ENCODE data around the gene DNAJC25. TPM values are rescaled to one million over a fixed set of nuclear protein-coding genes. Genes with fewer than 3 reads are reported as not detected.

Gene DNAJC25
- total and polyA plus RNA-seq, 2 of the 13 experiments (the other 11 are each of a cell fraction or from before 2014, with no cell fraction given), result 5.7 to 10.2 TPM

- TF ChIP-seq ZNF570 (CRISPR knock-in tag; IDR thresholded peaks at IDR 0.05; ENCODE audit: borderline replicate concordance), result no peak
- no peak for TF ChIP-seq CENPBD1 (CRISPR knock-in tag; IDR thresholded peaks at IDR 0.05; ENCODE audit: borderline replicate concordance, low read depth)
- peak; percentile 36; the same call in 1 of the 2 replicates for TF ChIP-seq BRD4 (CRISPR knock-in tag; IDR thresholded peaks at IDR 0.05)
- peak; percentile 10; the same call in 1 of the 2 replicates for TF ChIP-seq FOSL2 (CRISPR knock-in tag; IDR thresholded peaks at IDR 0.05)
- 0 out of 2 replicates have a peak, but pooled peaks have one; percentile 8 for TF ChIP-seq PHF8 (CRISPR knock-in tag; IDR thresholded peaks at IDR 0.05)
- TF ChIP-seq HNRNPLL (IDR thresholded peaks at IDR 0.05; ENCODE audit: low read depth, low read length, poor library complexity, severe bottlenecking), result peak; percentile 60
- TF ChIP-seq, protein P1, sequence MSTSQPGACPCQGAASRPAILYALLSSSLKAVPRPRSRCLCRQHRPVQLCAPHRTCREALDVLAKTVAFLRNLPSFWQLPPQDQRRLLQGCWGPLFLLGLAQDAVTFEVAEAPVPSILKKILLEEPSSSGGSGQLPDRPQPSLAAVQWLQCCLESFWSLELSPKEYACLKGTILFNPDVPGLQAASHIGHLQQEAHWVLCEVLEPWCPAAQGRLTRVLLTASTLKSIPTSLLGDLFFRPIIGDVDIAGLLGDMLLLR (CRISPR knock-in tag; IDR thresholded peaks at IDR 0.05), result no peak
- TF ChIP-seq PAXIP1 (CRISPR knock-in tag; conservative IDR thresholded peaks at IDR 0.05), result peak; percentile 36; the same call in 1 of the 2 replicates
- TF ChIP-seq TCF7L2 (IDR thresholded peaks at IDR 0.05; ENCODE audit: low read depth, low read length), result no peak
- TF ChIP-seq ZNF652 (CRISPR knock-in tag; IDR thresholded peaks at IDR 0.05; ENCODE audit: borderline replicate concordance, low read depth), result no peak
- TF ChIP-seq ISX (CRISPR knock-in tag; conservative IDR thresholded peaks at IDR 0.05), result no peak
- peak; percentile 60; the same call in 1 of the 2 replicates for TF ChIP-seq POLR2G (IDR thresholded peaks at IDR 0.05; ENCODE audit: low read depth, low read length)
- TF ChIP-seq, protein P2, sequence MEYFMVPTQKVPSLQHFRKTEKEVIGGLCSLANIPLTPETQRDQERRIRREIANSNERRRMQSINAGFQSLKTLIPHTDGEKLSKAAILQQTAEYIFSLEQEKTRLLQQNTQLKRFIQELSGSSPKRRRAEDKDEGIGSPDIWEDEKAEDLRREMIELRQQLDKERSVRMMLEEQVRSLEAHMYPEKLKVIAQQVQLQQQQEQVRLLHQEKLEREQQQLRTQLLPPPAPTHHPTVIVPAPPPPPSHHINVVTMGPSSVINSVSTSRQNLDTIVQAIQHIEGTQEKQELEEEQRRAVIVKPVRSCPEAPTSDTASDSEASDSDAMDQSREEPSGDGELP (IDR thresholded peaks at IDR 0.05; ENCODE audit: borderline replicate concordance, low read depth), result no peak
- TF ChIP-seq MNT (IDR thresholded peaks at IDR 0.05), result no peak
- no peak for TF ChIP-seq ZSCAN29 (CRISPR knock-in tag; conservative IDR thresholded peaks at IDR 0.05)
- TF ChIP-seq RBFOX2 (IDR thresholded peaks at IDR 0.05; ENCODE audit: low read depth, low read length), result peak; percentile 45; the same call in 1 of the 2 replicates
- TF ChIP-seq MAFK (conservative IDR thresholded peaks at IDR 0.05 in 1 of 2, IDR thresholded peaks at IDR 0.05 in 1 of 2; ENCODE audit: low read length in 2 of 2), result no peak
- no peak for TF ChIP-seq AKAP8 (CRISPR knock-in tag; IDR thresholded peaks at IDR 0.05)
- no peak for TF ChIP-seq ARNT2 (CRISPR knock-in tag; IDR thresholded peaks at IDR 0.05; ENCODE audit: low read depth)
- 0 out of 2 replicates have a peak, but pooled peaks have one; percentile 27 for TF ChIP-seq ZNF746 (CRISPR knock-in tag; IDR thresholded peaks at IDR 0.05)
- TF ChIP-seq ZEB1 (IDR thresholded peaks at IDR 0.05; ENCODE audit: insufficient replicate concordance, low read depth), result peak; percentile 6
- peak; percentile 22; the same call in 1 of the 2 replicates for TF ChIP-seq GABPB1 (CRISPR knock-in tag; IDR thresholded peaks at IDR 0.05)
Measured at GRCh38 chr9:111599092-111599954, 31.8 kb upstream of the DNAJC25 start, which contains the start of gene PTGR1 (continued).

Data from HepG2 (cell line).